AG04449 (cell line): Measurements from ENCODE around the gene DYNLL1.

Experiments
- CTCF ChIA-PET: fragments of 350-600 bp; formaldehyde crosslinking; extraction: SDS; loops from one replicate; lab custom pipeline; 2021; ENCODE audit warnings: antibody characterized with exemption; lab: Yijun Ruan, JAX
- POLR2A ChIA-PET: fragments of 400-600, 350-600 bp; formaldehyde crosslinking; extraction: SDS; loops from one replicate; lab custom pipeline; 2020; ENCODE audit warnings: antibody characterized with exemption, inconsistent platforms; lab: Yijun Ruan, JAX
- DNase-seq: peaks from one replicate; pipeline ENCODE4 v3.0.0-alpha.2; 2010; ENCODE audit warnings: low read depth, low spot score
- H3K4me3 ChIP-seq: 2 replicates; pipeline ENCODE4 v1.5.1; 2011; ENCODE audit warnings: low read depth, mild to moderate bottlenecking, control low read depth, low read length
- CTCF ChIP-seq: IDR thresholded peaks from one replicate; pipeline ENCODE4 v1.5.1; 2011; ENCODE audit warnings: mild to moderate bottlenecking, moderate library complexity, low read length, control low read depth, inconsistent platforms; ENCODE audit not compliant: insufficient read depth; ENCODE audit errors: missing control alignments

DYNLL1 gene

DNA sequence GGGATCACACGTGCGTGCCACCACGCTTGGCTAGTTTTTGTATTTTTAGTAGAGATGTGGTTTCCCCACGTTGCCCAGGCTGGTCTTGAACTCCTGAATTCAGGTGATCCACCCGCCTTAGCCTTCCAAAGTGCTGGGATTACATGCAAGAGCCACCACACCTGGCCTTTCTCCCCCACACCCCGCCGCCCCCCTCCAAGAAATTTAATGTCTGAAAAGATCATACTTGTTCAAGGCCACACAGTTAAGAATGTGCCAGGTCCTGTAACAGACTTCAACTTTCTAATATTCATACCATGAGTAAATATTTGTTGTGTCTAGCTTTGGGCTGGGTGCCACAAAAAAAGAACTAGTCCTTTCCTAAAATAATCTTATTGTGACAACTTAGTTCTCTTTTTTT, 40.6 kb upstream of the DYNLL1 start:
- DNase-seq, result no peak
- no peak for TF ChIP-seq CTCF
- H3K4me3 ChIP-seq, result no peak overlapping the region
- ChIA-PET POLR2A (no interaction called here), CTCF (interaction anchor here (19.2 kb wide), 1 partner anchor 11 kb away, joined by 242 read pairs; the partner anchor contains the start of gene SRSF9)

DNA sequence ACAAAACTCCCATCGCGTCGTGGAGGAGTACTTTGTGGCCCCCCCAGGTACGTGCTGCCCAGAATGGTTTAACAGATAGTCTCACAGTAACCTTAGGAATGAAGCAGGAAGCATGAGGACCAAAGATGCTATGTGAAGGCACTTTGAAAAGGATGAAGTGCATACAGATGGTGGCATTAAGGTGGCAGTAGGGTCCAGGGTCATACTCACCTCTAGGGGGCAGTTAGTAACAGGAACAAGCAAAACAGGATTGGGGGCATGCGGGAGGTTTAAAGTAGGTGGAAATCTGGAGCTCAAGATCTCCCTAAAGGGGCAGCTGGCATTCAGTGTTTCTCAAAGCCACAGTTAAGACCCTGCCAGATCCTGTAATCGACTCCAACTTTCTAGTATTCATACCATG, 38.8 kb upstream of the DYNLL1 start:
- ChIA-PET POLR2A (no interaction called here), CTCF (interaction anchor here (2.1 to 19.2 kb wide), 3 partner anchors 9 to 13 kb away, joined by 13 to 242 read pairs (median 15); partner anchors contain the start of gene SRSF9)
- H3K4me3 ChIP-seq, result no peak overlapping the region
- DNase-seq, result no peak
- TF ChIP-seq CTCF, result peak; percentile 19

- no peak for DNase-seq
- ChIA-PET POLR2A (interaction anchor here (2.0 kb wide), 1 partner anchor 36 kb away, joined by 6 read pairs; the partner anchor contains the start of gene DYNLL1), CTCF (interaction anchor here (19.2 kb wide), 1 partner anchor 6 kb away, joined by 242 read pairs; the partner anchor contains the start of gene SRSF9)
- no peak for TF ChIP-seq CTCF
- no peak overlapping the region for H3K4me3 ChIP-seq
These were observed 35.8 kb upstream of the DYNLL1 start for GRCh38 chr12:120460157-120460556.

GRCh38 chr12:120462099-120462640, 33.7 kb upstream of the DYNLL1 start:
- no peak for DNase-seq
- ChIA-PET POLR2A (no interaction called here), CTCF (interaction anchor here (0.6 to 9.9 kb wide), 3 partner anchors 11 to 105 kb away, joined by 3 to 242 read pairs (median 9); partner anchors contain the start of genes GATC and TRIAP1)
- TF ChIP-seq CTCF, result no peak
- H3K4me3 ChIP-seq, result no peak overlapping the region

- no peak for TF ChIP-seq CTCF
- POLR2A ChIA-PET, result no interaction called here
These were observed 32.2 kb upstream of the DYNLL1 start for GRCh38 chr12:120463712-120464111.

DNA sequence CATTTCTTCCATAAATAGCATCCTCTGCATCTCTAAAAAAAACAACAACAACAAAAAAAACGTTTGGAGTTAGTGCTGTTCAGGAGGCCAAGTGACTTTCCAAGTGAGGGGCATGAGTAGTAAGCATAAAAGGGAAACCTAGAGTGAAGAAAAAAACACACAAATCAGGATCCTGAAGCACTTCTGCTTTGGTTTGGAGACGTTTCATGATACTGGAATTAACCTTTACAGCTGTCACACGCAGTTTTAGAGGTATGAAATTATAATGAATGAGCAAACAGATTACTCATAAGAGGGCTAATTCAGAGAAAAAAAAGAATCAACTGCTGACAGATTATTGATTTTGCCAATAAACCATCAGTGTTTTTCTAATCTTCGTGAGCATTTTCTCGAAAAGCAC, 30.2 kb upstream of the DYNLL1 start:
- ChIA-PET CTCF (interaction anchor here (0.6 to 13.2 kb wide), 10 partner anchors 9 to 148 kb away, joined by 3 to 242 read pairs (median 5); partner anchors contain the start of genes DYNLL1, GATC and TRIAP1), POLR2A (interaction anchor here (2.1 kb wide), 1 partner anchor 30 kb away, joined by 8 read pairs; the partner anchor contains the start of gene DYNLL1)
- H3K4me3 ChIP-seq, result no peak overlapping the region
- no peak for TF ChIP-seq CTCF
- no peak for DNase-seq

More at GRCh38 chr12:120463712-120464111, 32.2 kb upstream of the DYNLL1 start:
- no peak for DNase-seq
- CTCF ChIA-PET, result interaction anchor here (0.6 to 13.2 kb wide), 7 partner anchors 8 to 107 kb away, joined by 3 to 242 read pairs (median 6); partner anchors contain the start of genes DYNLL1, GATC and TRIAP1
- no peak overlapping the region for H3K4me3 ChIP-seq
